GM12878 (cell line): ENCODE data around the gene RNF121. TPM values are rescaled to one million over a fixed set of nuclear protein-coding genes. Genes with fewer than 3 reads are reported as not detected.

Experiments used
- polyA plus RNA-seq, 11 experiments: library from polyadenylated mRNA; depleted of rRNA in 4 of 11; unstranded in 6 of 11; stranded (reverse) in 5 of 11; fragments of >200 nt; fragmentation: Nextera tagmentation in 4 of 11; fragmentation: Illumina TruSeq in 1 of 11; extraction: Ambion mirVana in 4 of 11; extraction: Trizol in 1 of 11; gene quantifications; 1 replicate in 1 of 11; 2 replicates in 10 of 11; pipeline versions ENCODE4 v1.2.1 to v1.2.3, GENCODE V29; 2011 to 2016; ENCODE audit warnings: inconsistent platforms in 2 of 11, missing spikeins in 2 of 11, low read depth in 1 of 11
- total RNA-seq, 4 experiments: library from RNA; depleted of rRNA in 3 of 4; stranded (reverse); fragments of >200 nt in 3 of 4; fragmentation: Illumina TruSeq in 1 of 4; extraction: Trizol in 1 of 4; gene quantifications; 2 replicates each; pipeline versions ENCODE4 v1.2.1 to v1.2.3, GENCODE V29; 2013 to 2021

RNF121 gene
- total and polyA plus RNA-seq, 10 of the 15 experiments (the other 5 are each of a cell fraction or from before 2014, with no cell fraction given) = 8.6 to 73.7 (median 32.7) TPM

Other genes with a start within 250 kb of the RNF121 start
Only the 7 nearest of the 10 such genes appear.
- not detected in 2 replicates for gene DEFB108B, start 95.8 kb upstream of the RNF121 start, total RNA-seq (2014; rRNA removed)
- gene DEFB108B, start 95.8 kb upstream of the RNF121 start, total RNA-seq (2014; rRNA removed; fragmentation: Illumina TruSeq; extraction: Trizol) = not detected in 2 replicates
- not detected in 2 replicates for gene DEFB108B, start 95.8 kb upstream of the RNF121 start, total RNA-seq (2021)
- gene DEFB108B, start 95.8 kb upstream of the RNF121 start, polyA plus RNA-seq (2011; rRNA removed) = not detected in 2 replicates
- gene DEFB108B, start 95.8 kb upstream of the RNF121 start, polyA plus RNA-seq (2014; fragmentation: Illumina TruSeq; extraction: Trizol) = not detected in 2 replicates
- not detected for gene DEFB108B, start 95.8 kb upstream of the RNF121 start, polyA plus RNA-seq (2014; fragmentation: Nextera tagmentation; extraction: Ambion mirVana)
- gene DEFB108B, start 95.8 kb upstream of the RNF121 start, polyA plus RNA-seq (2014; rRNA removed) = not detected in 2 replicates
- gene DEFB108B, start 95.8 kb upstream of the RNF121 start, polyA plus RNA-seq (2016; fragmentation: Nextera tagmentation; extraction: Ambion mirVana) = not detected
- not detected in 2 replicates for gene DEFB131B, start 50.6 kb upstream of the RNF121 start, total RNA-seq (2014; rRNA removed)
- gene DEFB131B, start 50.6 kb upstream of the RNF121 start, total RNA-seq (2014; rRNA removed; fragmentation: Illumina TruSeq; extraction: Trizol) = not detected in 2 replicates
- gene DEFB131B, start 50.6 kb upstream of the RNF121 start, total RNA-seq (2021) = not detected in 2 replicates
- not detected in 2 replicates for gene DEFB131B, start 50.6 kb upstream of the RNF121 start, polyA plus RNA-seq (2011; rRNA removed)
- not detected in 2 replicates for gene DEFB131B, start 50.6 kb upstream of the RNF121 start, polyA plus RNA-seq (2014; fragmentation: Illumina TruSeq; extraction: Trizol)
- not detected for gene DEFB131B, start 50.6 kb upstream of the RNF121 start, polyA plus RNA-seq (2014; fragmentation: Nextera tagmentation; extraction: Ambion mirVana)
- not detected in 2 replicates for gene DEFB131B, start 50.6 kb upstream of the RNF121 start, polyA plus RNA-seq (2014; rRNA removed)
- not detected for gene DEFB131B, start 50.6 kb upstream of the RNF121 start, polyA plus RNA-seq (2016; fragmentation: Nextera tagmentation; extraction: Ambion mirVana)
- gene XNDC1N, start 452 bp upstream of the RNF121 start, total RNA-seq (2014; rRNA removed) = 6.2 and 8.5 TPM in 2 replicates
- gene XNDC1N, start 452 bp upstream of the RNF121 start, total RNA-seq (2014; rRNA removed; fragmentation: Illumina TruSeq; extraction: Trizol) = 12.8 and 13.6 TPM in 2 replicates
- 9.8 and 10.4 TPM in 2 replicates for gene XNDC1N, start 452 bp upstream of the RNF121 start, total RNA-seq (2021)
- 6.2 and 8.2 TPM in 2 replicates for gene XNDC1N, start 452 bp upstream of the RNF121 start, polyA plus RNA-seq (2011; rRNA removed)
- 5.7 and 9.7 TPM in 2 replicates for gene XNDC1N, start 452 bp upstream of the RNF121 start, polyA plus RNA-seq (2014; fragmentation: Illumina TruSeq; extraction: Trizol)
- gene XNDC1N, start 452 bp upstream of the RNF121 start, polyA plus RNA-seq (2014; fragmentation: Nextera tagmentation; extraction: Ambion mirVana) = 10 to 100 TPM in 1 of 2 experiments, 1 to 10 TPM in 1; 8.2 to 13.7 TPM
- gene XNDC1N, start 452 bp upstream of the RNF121 start, polyA plus RNA-seq (2014; rRNA removed) = 6.1 and 9.2 TPM in 2 replicates
- gene XNDC1N, start 452 bp upstream of the RNF121 start, polyA plus RNA-seq (2016; fragmentation: Nextera tagmentation; extraction: Ambion mirVana) = 10 to 100 TPM; 11.1 to 12.8 TPM
- gene IL18BP, start 69.9 kb downstream of the RNF121 start, total RNA-seq (2014; rRNA removed) = 4.9 and 5.5 TPM in 2 replicates
- gene IL18BP, start 69.9 kb downstream of the RNF121 start, total RNA-seq (2014; rRNA removed; fragmentation: Illumina TruSeq; extraction: Trizol) = 5.0 and 5.9 TPM in 2 replicates
- gene IL18BP, start 69.9 kb downstream of the RNF121 start, total RNA-seq (2021) = 16.3 and 19.0 TPM in 2 replicates
- 9.2 and 11.8 TPM in 2 replicates for gene IL18BP, start 69.9 kb downstream of the RNF121 start, polyA plus RNA-seq (2011; rRNA removed)
- 13.7 and 15.9 TPM in 2 replicates for gene IL18BP, start 69.9 kb downstream of the RNF121 start, polyA plus RNA-seq (2014; fragmentation: Illumina TruSeq; extraction: Trizol)
- gene IL18BP, start 69.9 kb downstream of the RNF121 start, polyA plus RNA-seq (2014; fragmentation: Nextera tagmentation; extraction: Ambion mirVana) = 1 to 10 TPM; 2.6 to 3.5 TPM
- gene IL18BP, start 69.9 kb downstream of the RNF121 start, polyA plus RNA-seq (2014; rRNA removed) = 18.1 and 23.4 TPM in 2 replicates
- 10 to 100 TPM; 10.2 to 11.1 TPM for gene IL18BP, start 69.9 kb downstream of the RNF121 start, polyA plus RNA-seq (2016; fragmentation: Nextera tagmentation; extraction: Ambion mirVana)
- 82.3 and 88.1 TPM in 2 replicates for gene NUMA1, start 151.5 kb downstream of the RNF121 start, total RNA-seq (2014; rRNA removed)
- 44.3 TPM in 2 replicates for gene NUMA1, start 151.5 kb downstream of the RNF121 start, total RNA-seq (2014; rRNA removed; fragmentation: Illumina TruSeq; extraction: Trizol)
- 102 and 111 TPM in 2 replicates for gene NUMA1, start 151.5 kb downstream of the RNF121 start, total RNA-seq (2021)
- 32.7 and 61.5 TPM in 2 replicates for gene NUMA1, start 151.5 kb downstream of the RNF121 start, polyA plus RNA-seq (2011; rRNA removed)
- 36.7 and 60.6 TPM in 2 replicates for gene NUMA1, start 151.5 kb downstream of the RNF121 start, polyA plus RNA-seq (2014; fragmentation: Illumina TruSeq; extraction: Trizol)
- 1 to 10 TPM; 5.5 to 7.1 TPM for gene NUMA1, start 151.5 kb downstream of the RNF121 start, polyA plus RNA-seq (2014; fragmentation: Nextera tagmentation; extraction: Ambion mirVana)
- 77.3 and 84.6 TPM in 2 replicates for gene NUMA1, start 151.5 kb downstream of the RNF121 start, polyA plus RNA-seq (2014; rRNA removed)
- gene NUMA1, start 151.5 kb downstream of the RNF121 start, polyA plus RNA-seq (2016; fragmentation: Nextera tagmentation; extraction: Ambion mirVana) = 10 to 100 TPM; 58.1 to 63.5 TPM
- gene LRRC51, start 151.8 kb downstream of the RNF121 start, total RNA-seq (2014; rRNA removed) = 4.0 and 5.6 TPM in 2 replicates
- 4.1 and 4.7 TPM in 2 replicates for gene LRRC51, start 151.8 kb downstream of the RNF121 start, total RNA-seq (2014; rRNA removed; fragmentation: Illumina TruSeq; extraction: Trizol)
- 2.6 and 5.5 TPM in 2 replicates for gene LRRC51, start 151.8 kb downstream of the RNF121 start, total RNA-seq (2021)
- 6.1 and 8.6 TPM in 2 replicates for gene LRRC51, start 151.8 kb downstream of the RNF121 start, polyA plus RNA-seq (2011; rRNA removed)
- 6.4 and 11.7 TPM in 2 replicates for gene LRRC51, start 151.8 kb downstream of the RNF121 start, polyA plus RNA-seq (2014; fragmentation: Illumina TruSeq; extraction: Trizol)
- 1 to 10 TPM; 4.7 to 6.2 TPM for gene LRRC51, start 151.8 kb downstream of the RNF121 start, polyA plus RNA-seq (2014; fragmentation: Nextera tagmentation; extraction: Ambion mirVana)
- 7.5 and 7.8 TPM in 2 replicates for gene LRRC51, start 151.8 kb downstream of the RNF121 start, polyA plus RNA-seq (2014; rRNA removed)
- gene LRRC51, start 151.8 kb downstream of the RNF121 start, polyA plus RNA-seq (2016; fragmentation: Nextera tagmentation; extraction: Ambion mirVana) = 1 to 10 TPM; 3.1 to 6.1 TPM
- gene LAMTOR1, start 174.3 kb downstream of the RNF121 start, total RNA-seq (2014; rRNA removed) = 112 and 127 TPM in 2 replicates
- 59.8 and 66.5 TPM in 2 replicates for gene LAMTOR1, start 174.3 kb downstream of the RNF121 start, total RNA-seq (2014; rRNA removed; fragmentation: Illumina TruSeq; extraction: Trizol)
- 80.8 and 82.1 TPM in 2 replicates for gene LAMTOR1, start 174.3 kb downstream of the RNF121 start, total RNA-seq (2021)
- gene LAMTOR1, start 174.3 kb downstream of the RNF121 start, polyA plus RNA-seq (2011; rRNA removed) = 45.8 and 58.8 TPM in 2 replicates
- 75.6 and 94.4 TPM in 2 replicates for gene LAMTOR1, start 174.3 kb downstream of the RNF121 start, polyA plus RNA-seq (2014; fragmentation: Illumina TruSeq; extraction: Trizol)
- gene LAMTOR1, start 174.3 kb downstream of the RNF121 start, polyA plus RNA-seq (2014; fragmentation: Nextera tagmentation; extraction: Ambion mirVana) = 100 to 1,000 TPM in 1 of 2 experiments, 10 to 100 TPM in 1; 85.1 to 126 TPM
- 126 and 128 TPM in 2 replicates for gene LAMTOR1, start 174.3 kb downstream of the RNF121 start, polyA plus RNA-seq (2014; rRNA removed)
- gene LAMTOR1, start 174.3 kb downstream of the RNF121 start, polyA plus RNA-seq (2016; fragmentation: Nextera tagmentation; extraction: Ambion mirVana) = 100 to 1,000 TPM; 139 to 141 TPM